Esophagus muscularis mucosa (tissue), 4 donors: ENCODE data around the gene OSBPL10.

Source experiments
- EP300 ChIP-seq: sonication (generic); formaldehyde crosslinking; IDR thresholded peaks from one replicate; pipeline ENCODE4 v1.6.1; 2017; ENCODE audit warnings: antibody characterized with exemption
- POLR2A ChIP-seq: fragments of 450-650 bp; IDR thresholded peaks from one replicate; pipeline ENCODE4 v1.6.1; 2017; ENCODE audit warnings: antibody characterized with exemption, moderate library complexity, mild to moderate bottlenecking, low read depth
- POLR2AphosphoS5 ChIP-seq, 2 donors: sonication (generic); formaldehyde crosslinking; IDR thresholded peaks; one replicate each; pipeline ENCODE4 v1.6.1; 2017; ENCODE audit warnings: antibody characterized with exemption in 2 of 2
- TF ChIP-seq, protein P1 (sequence below), 3 experiments: fragments of 200-600 bp in 2 of 3; fragments of 450-650 bp in 1 of 3; sonication (generic) in 2 of 3; IDR thresholded peaks; one replicate each; pipeline ENCODE4 v1.5.1; 2017 to 2019; ENCODE audit warnings: antibody characterized with exemption in 3 of 3, mild to moderate bottlenecking in 2 of 3, moderate library complexity in 1 of 3

DNA sequence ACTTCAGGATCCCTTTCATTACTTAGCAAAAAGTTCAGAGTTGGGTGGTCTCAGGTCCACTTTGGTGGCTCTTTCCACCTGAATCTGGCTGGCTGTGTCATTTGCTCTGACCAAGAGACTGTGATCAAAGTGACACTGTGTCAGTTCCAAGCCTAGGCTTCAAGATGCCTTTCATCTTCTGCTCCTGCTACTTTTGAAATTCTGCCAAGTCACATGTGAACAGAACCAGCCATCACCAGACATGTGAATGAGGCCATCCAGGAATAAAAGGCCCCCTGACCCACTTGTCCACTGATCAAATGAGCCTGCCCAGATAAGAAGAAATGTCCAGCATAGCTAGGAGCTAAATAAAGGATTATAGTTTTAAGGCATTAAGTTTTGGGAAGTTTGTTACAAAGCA is 132.2 kb downstream of the OSBPL10 start:
- TF ChIP-seq, protein P1, sequence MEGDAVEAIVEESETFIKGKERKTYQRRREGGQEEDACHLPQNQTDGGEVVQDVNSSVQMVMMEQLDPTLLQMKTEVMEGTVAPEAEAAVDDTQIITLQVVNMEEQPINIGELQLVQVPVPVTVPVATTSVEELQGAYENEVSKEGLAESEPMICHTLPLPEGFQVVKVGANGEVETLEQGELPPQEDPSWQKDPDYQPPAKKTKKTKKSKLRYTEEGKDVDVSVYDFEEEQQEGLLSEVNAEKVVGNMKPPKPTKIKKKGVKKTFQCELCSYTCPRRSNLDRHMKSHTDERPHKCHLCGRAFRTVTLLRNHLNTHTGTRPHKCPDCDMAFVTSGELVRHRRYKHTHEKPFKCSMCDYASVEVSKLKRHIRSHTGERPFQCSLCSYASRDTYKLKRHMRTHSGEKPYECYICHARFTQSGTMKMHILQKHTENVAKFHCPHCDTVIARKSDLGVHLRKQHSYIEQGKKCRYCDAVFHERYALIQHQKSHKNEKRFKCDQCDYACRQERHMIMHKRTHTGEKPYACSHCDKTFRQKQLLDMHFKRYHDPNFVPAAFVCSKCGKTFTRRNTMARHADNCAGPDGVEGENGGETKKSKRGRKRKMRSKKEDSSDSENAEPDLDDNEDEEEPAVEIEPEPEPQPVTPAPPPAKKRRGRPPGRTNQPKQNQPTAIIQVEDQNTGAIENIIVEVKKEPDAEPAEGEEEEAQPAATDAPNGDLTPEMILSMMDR (IDR thresholded peaks at IDR 0.05), result no peak
- TF ChIP-seq POLR2A, result no peak
- no peak for TF ChIP-seq EP300
- no peak for TF ChIP-seq POLR2AphosphoS5 (IDR thresholded peaks at IDR 0.05)
